Cerebellar nuclear complex (tissue), 1 donor: ENCODE data around the gene LMAN1L.

Source experiments
- DNase-seq, 2 experiments: peaks; one replicate each; lab custom pipeline; 2025; lab: John Stamatoyannopoulos, UW

The LMAN1L gene

DNA sequence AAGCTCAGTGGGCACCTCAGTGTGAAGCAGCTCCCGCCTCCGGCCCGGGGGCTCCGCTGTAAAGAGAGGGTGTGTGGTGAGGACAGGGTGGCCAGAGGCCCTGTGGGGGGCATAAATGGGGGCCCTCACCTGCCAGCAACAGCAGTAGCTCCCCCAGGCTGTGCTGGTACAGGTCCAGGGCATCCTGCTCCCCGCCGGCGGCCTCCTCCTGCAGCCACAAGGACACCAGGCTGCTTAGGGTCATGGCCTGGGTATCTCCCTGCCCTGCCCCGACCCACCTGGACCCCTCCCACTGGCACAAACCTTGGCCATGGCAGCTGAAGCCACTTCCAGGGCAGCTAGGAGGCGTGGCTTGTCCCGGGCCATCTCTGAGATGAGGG is 25.5 kb downstream of the LMAN1L start:
- no peak for DNase-seq

DNA sequence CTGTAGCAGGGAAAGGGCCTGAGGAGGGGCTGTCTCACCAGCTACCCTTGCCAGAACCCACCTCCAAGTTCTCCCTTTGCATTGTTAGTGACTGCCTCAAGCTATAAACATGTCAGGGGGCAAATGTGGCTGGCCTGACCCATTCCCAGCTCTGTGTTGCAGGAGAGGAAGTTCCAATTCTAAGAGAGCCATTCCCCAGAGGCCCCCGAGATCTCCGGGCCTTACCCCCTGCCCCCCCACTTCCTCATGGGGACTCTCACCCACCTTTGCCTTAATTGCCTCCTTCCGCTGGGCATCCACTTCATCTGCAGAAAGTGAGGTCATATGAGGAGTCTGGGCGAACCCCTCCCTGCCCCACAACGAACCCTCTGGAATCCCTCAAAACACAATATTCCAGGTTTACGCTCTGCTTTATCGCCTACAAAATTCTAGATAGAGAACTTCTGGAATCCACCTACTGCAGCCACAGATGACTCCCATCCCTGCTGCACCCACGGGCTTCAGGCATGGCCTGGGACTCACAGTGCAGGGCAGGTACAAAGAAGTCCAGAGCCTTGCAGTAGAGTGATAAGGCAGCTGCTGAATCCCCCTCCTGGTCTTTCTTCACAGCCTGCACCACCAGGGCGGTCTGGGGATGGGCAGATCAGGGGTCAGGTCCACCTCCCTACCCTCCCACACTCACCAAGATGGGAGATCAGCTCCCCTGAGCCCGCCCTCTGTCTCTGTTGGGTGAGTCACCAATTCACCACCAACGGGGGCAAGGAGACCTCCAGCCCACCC is 26.3 kb downstream of the LMAN1L start:
- DNase-seq, result no peak

DNA sequence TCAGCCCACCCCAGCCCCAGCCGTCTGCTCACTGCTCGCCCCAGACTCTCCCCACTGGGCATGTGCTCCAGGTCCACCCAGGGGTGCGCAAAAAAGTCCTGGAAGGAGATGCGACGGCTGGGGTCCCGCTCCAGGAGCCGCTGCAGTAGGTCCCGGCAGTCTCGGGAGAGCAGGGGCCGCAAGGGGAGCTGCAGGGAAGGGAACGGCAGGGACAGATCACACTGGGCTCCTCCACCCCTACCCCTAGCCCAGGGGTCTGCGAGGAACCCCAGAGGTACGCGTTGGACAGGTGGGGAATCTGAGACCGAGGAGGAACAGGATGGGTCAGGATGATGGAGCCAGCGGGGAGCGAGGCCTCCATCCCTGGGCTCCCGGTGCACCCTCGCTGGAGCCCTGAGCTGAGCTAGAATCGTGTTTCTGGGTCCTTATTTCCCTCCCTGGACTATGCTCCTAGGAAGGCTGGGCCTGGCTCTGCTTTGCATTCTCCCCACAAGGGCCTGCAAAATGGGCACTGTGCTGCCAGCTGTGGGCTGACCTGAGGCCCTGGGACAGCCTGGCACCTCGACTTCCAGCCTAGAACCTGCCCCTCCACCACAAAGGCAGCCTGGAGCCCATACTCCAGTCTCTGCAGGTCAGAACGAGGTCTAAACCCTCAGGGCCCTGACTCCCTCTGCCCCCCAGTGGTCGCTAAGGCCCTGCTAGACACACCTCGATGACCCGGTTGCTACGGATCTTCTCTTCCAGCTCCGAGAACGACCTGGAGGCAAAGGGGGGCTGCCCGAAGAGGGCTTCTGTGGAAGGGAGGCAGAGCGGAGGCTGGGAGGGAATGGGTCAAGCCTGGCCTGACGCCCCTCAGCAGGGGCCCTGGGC is 27.1 kb downstream of the LMAN1L start:
- DNase-seq, result no peak

DNA sequence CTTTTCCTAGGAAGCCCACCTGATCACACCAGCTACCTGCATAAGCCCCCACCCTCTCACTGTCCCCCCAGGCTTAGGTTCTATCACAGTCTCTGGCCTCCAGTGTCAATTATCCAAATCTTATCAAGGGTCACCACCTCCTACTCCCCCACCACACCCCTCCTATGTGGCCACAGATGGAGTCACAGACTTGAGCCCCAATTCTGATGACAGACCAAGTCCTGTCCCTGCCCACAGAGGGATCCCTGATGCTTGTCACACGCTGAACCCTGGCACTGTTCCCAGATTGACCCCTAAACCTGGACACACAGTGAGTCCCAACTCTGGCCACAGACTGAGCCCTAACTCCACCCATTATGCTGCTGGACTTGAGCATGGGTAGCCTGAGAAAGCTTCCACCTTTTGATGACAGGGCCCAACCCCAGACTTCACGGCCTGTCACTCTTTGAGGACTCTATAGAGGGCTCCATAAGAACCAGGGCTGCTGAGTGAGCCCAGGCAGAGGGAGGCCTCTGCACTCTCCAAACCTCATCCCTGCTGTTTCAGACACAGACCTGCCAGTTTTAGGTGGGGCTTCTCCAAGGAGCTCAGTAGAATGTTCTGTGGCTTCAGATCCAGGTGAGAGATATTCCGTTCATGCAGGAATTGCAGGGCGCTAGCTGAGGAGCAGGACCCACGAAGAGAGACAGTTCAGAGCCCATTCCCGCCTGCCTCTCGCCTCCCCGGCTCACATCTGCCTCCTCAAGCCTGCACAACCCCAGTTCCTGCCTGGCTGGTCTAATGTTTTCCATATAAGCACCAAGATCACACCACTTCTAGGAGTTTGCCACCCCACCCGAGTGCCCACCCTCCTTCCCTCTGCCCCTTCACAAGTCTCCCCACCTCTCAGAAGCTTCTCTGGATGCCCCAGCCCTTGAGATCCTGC is 28.5 kb downstream of the LMAN1L start:
- no peak for DNase-seq

- no peak for DNase-seq
These were observed 29.3 kb downstream of the LMAN1L start for GRCh38 chr15:74841891-74842373.

- peak; percentile 10 to 53 for DNase-seq
These were observed 30.2 kb downstream of the LMAN1L start, which contains the start of gene ULK3 for GRCh38 chr15:74842581-74843444. Gene ULK3, minus strand, starts transcription at chr15:74843156. Its CDS starts 51 bp downstream, at chr15:74843105.

GRCh38 chr15:74843445-74843828 is 30.8 kb downstream of the LMAN1L start:
- no peak for DNase-seq

GRCh38 chr15:74843891-74844299 is 31.3 kb downstream of the LMAN1L start:
- DNase-seq, result no peak

DNA sequence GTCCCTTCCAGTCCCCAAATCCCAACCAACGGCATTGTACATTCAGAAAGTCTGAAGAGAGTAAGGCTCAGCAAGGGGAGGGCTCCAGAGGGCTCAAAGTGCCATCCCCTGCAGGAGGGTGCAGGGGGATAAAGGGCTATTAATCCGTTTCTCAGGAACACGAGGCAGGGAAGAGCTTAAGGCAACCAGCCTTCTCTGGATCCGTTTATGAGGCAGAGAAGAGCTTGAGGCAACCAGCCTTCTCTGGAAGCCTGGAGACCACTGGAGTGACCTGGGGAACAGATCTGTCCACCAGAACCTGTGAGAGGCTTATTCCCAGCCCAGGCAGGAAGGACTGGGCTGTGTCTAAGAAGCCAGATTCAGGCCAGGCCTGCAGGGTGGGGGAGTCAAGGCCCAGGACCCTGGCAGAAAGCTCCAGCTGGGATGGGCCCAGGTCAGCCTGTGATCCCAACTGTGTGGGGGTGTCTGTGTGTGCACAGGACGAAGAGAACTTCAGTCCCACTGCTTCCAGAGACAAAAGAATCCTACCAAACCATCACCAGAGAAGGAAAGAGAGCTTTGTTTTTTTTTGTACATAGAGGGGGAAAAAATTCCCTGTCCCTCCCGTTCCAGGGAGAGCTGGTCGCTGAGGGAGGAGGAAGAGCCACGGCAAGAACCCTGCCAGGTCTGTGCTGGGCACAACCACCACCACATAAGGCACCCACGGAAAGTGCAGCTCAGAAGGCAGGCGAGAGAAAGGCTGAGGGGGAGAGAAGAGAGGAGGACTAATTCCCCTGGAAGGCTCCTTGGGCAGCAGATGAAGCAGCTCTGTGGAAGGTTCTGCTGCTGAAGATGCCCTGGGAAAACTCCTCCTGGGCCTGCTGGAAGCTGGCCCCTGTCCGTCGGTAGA is 31.9 kb downstream of the LMAN1L start:
- no peak for DNase-seq

GRCh38 chr15:74845208-74845568 is 32.6 kb downstream of the LMAN1L start:
- no peak for DNase-seq

- DNase-seq, result no peak
These were observed 32.9 kb downstream of the LMAN1L start for GRCh38 chr15:74845581-74845980.

DNA sequence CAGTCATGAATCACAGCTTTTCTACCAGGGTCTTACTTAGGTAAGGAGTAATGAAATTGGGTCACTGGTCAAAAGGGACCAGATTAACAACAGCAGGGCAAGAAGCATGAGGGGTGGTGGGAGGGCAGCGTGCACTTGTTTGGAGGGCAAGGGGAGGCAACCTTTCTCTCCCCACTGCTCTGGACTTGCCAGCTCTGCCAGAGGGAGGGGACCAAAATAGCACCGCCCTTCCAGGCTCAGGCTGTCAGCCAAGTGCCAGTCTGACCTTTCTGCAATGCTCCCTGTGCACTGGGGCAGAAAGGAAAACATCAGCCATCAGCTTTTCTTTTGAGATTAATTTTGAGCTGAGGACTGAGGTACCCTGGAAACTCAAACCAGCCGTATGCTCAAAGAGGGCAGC is 34.8 kb downstream of the LMAN1L start:
- no peak for DNase-seq

DNA sequence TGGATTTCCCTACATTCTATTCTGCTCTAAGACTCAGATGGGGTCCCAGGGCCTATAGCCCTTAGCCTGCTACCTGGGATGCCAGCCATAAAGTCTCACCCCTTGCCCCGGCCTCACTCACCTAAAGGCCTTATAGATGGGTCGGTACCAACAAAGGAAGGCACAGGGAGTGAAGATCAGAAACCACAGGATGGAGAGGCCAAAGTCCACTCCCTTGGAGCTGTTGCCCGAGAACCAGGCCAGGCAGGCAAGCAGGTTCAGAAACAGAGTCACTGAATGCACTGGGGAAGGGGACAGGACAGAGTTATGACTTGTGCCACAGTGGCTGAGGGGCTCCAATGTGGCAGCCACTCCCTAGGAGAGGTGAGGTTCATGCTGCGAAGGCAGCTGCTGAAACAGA is 37.8 kb downstream of the LMAN1L start:
- no peak for DNase-seq

DNA sequence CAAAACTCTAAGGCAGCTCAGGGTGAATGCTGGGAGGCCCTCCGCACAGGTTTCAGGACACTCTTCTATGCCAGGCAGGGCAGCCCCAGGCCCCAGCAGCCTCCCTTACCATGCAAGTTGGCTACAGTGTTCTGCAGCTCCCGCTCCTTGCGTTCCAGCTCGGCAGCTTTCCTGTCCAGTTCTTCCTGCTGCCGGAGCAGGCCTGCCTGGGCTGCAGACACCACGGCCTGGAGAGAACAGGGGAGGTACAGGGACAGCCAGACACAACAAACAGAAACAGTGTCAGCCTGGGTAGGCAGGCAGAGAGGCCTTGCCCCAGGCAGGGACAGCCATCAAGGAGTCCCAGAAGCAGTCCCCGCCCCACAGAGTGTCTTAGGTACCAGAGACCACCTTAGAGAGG is 39.3 kb downstream of the LMAN1L start:
- no peak for DNase-seq

DNA sequence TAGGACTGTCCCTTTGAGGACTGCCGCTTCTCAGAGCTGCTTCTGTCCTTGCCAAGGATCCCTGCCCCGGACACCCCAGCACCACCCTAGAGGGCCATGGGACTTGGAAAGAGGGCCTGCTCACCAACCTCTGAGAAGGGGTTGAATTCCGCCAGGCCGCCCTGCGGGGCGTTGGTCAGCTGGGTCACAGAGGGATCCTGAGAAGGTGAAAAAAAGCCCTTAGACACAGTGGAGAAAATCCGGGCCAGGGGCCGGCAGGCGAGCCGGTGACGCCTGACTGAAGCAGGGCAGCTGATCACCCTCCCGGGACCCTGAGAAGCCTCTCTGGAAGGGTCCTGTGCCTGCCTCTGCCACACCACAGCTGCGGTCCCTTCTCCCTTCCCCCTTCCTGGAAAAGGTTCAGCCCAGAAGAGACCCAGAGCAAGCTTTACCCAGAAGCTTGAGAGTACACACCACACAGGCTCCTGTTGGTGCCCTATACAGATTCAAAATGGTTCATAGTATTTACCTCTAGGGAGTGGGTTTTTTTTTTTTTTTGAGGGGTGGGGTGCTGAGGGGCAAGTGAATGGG is 41.9 kb downstream of the LMAN1L start:
- no peak for DNase-seq

DNA sequence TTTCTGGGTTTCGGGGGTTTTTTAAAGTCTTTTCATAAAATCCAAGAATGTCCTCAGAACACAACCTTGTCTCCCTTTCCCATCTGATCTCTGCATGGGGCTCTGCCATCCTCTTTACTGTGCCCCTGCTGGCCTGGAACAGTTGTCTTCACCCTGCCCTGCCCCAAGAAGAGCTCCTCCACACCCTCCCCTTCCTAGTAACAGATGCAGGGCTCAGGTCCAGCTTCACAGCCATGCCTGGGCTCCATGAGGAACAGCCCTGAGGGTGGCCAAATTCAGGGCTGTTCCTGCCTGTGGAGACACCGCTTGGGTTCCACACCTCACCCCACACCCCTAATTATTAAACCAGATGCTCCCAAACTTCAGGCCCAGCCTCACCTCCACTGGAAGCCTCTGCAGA is 43.2 kb downstream of the LMAN1L start:
- DNase-seq, result no peak

DNA sequence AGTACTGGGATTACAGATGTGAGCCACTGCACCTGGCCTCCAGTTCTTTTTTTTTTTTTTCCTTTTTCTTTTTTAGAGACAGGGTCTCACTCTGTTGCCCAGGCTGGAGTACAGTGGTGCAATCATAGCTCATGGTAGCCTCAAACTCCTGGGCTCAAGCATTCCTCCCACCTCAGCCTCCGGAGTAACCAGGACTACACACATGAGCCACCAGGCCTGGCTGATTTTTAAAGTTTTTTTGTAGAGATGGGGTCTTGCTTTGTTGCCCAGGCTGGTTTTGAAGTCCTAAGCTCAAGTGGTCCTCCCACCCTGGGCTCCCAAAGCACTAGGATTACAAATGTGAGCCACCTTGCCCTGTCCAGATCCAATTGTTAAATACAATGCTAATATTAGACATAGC is 43.9 kb downstream of the LMAN1L start:
- DNase-seq, result no peak

GRCh38 chr15:74857082-74857655 is 44.5 kb downstream of the LMAN1L start:
- no peak for DNase-seq

- no peak for DNase-seq
These were observed 45.2 kb downstream of the LMAN1L start for GRCh38 chr15:74857671-74858368.
